ENCODE results near the gene TMEM255B.
A peak's percentile ranks its signal among the peaks of the same experiment; 100 is the strongest.

TMEM255B gene

DNA sequence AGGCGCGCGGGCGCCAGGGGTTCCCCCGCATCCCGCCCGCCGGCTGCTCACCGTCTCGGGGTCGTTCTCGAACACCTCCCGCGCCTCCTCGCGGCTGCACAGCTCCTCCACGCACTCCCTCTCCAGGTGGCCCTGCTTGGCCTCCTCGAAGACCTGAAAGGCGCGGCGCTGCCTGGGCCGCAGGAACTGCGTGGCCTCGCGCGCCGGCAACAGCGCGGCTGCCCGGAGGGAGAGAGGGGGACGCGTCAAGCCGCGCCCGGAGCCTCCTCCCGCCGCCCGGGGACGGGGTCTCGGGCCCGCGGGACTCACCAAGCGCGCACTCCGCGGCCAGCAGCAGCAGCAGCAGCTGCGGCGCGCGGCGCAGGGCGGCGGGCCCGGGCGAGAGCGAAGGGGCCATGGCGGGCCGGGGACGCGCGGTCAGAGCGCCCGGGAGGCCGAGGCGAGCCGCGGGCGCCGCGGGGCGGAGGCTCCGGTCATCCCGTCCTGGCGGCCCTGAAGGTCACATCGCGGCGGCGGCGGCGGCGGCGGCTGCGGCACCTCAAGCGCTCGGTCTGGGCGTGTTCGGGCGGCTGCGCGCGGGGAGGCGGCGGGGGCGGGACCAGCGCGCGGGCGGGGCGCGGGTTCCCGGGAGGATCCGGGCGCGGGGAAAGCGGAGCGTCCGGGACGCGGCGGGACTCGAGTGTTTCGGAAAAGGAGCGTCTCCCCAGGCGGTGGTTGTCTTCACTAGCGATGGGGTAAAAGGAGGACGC is 104.7 kb downstream of the TMEM255B start, which contains the start of gene GAS6 (continued):
- TF ChIP-seq, protein P1, sequence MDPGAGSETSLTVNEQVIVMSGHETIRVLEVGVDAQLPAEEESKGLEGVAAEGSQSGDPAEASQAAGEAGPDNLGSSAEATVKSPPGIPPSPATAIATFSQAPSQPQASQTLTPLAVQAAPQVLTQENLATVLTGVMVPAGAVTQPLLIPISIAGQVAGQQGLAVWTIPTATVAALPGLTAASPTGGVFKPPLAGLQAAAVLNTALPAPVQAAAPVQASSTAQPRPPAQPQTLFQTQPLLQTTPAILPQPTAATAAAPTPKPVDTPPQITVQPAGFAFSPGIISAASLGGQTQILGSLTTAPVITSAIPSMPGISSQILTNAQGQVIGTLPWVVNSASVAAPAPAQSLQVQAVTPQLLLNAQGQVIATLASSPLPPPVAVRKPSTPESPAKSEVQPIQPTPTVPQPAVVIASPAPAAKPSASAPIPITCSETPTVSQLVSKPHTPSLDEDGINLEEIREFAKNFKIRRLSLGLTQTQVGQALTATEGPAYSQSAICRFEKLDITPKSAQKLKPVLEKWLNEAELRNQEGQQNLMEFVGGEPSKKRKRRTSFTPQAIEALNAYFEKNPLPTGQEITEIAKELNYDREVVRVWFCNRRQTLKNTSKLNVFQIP (CRISPR knock-in tag; IDR thresholded peaks at IDR 0.05; ENCODE audit: borderline replicate concordance, low read depth) = no peak
- TF ChIP-seq ZNF8 (CRISPR knock-in tag; IDR thresholded peaks at IDR 0.05) = no peak

GRCh38 chr13:113864273-113864890 is 105.4 kb downstream of the TMEM255B start:
- ATAC-seq = peak; percentile 7; the same call in 2 of the 3 replicates
- no peak for TF ChIP-seq ESRRG (CRISPR knock-in tag; IDR thresholded peaks at IDR 0.05)
- TF ChIP-seq RARB (CRISPR knock-in tag; IDR thresholded peaks at IDR 0.05) = no peak
- no peak for TF ChIP-seq ZNF70 (CRISPR knock-in tag; IDR thresholded peaks at IDR 0.05)
- no peak for TF ChIP-seq ZNF565 (CRISPR knock-in tag; conservative IDR thresholded peaks at IDR 0.05; ENCODE audit: low read depth)
- TF ChIP-seq, protein P1 (CRISPR knock-in tag; IDR thresholded peaks at IDR 0.05; ENCODE audit: borderline replicate concordance, low read depth) = no peak
- TF ChIP-seq CSDC2 (CRISPR knock-in tag; IDR thresholded peaks at IDR 0.05) = no peak
- TF ChIP-seq TCF4 (CRISPR knock-in tag; IDR thresholded peaks at IDR 0.05; ENCODE audit: borderline replicate concordance) = no peak
- TF ChIP-seq, protein P2, sequence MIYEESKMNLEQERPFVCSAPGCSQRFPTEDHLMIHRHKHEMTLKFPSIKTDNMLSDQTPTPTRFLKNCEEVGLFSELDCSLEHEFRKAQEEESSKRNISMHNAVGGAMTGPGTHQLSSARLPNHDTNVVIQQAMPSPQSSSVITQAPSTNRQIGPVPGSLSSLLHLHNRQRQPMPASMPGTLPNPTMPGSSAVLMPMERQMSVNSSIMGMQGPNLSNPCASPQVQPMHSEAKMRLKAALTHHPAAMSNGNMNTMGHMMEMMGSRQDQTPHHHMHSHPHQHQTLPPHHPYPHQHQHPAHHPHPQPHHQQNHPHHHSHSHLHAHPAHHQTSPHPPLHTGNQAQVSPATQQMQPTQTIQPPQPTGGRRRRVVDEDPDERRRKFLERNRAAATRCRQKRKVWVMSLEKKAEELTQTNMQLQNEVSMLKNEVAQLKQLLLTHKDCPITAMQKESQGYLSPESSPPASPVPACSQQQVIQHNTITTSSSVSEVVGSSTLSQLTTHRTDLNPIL (CRISPR knock-in tag; IDR thresholded peaks at IDR 0.05; ENCODE audit: low read depth) = no peak
- no peak for TF ChIP-seq ZC3H10 (CRISPR knock-in tag; IDR thresholded peaks at IDR 0.05)
- no peak for TF ChIP-seq ZNF8 (CRISPR knock-in tag; IDR thresholded peaks at IDR 0.05)
- no peak for TF ChIP-seq CSRNP3 (CRISPR knock-in tag; IDR thresholded peaks at IDR 0.05)

DNA sequence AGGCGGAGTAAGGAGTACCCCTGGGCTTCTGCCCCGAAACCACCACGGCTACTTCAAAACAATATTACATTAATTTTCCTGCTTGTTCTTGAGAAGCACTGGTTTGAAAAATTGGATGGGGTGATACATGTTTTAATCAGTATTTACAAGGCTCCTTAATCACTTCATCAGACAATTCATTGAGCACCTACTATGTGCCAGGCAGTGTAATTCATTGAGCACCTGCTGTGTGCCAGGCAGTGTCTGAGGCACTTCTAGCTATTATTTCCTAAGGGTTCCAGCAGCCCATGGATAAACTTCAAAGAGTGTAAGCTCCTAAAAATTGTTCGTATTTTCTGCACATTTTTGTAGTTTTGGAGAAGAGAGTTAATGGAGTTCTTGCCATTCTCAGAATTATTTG is 106.4 kb downstream of the TMEM255B start:
- no peak for ATAC-seq
- TF ChIP-seq CSDC2 (CRISPR knock-in tag; IDR thresholded peaks at IDR 0.05) (no peak), TSHZ2 (CRISPR knock-in tag; IDR thresholded peaks at IDR 0.05) (no peak), ARNTL (CRISPR knock-in tag; IDR thresholded peaks at IDR 0.05; ENCODE audit: borderline replicate concordance, low read depth) (no peak), ISL1 (CRISPR knock-in tag; IDR thresholded peaks at IDR 0.05) (no peak), ESRRG (CRISPR knock-in tag; IDR thresholded peaks at IDR 0.05) (no peak), ZFP3 (CRISPR knock-in tag; IDR thresholded peaks at IDR 0.05) (no peak), ZNF565 (CRISPR knock-in tag; conservative IDR thresholded peaks at IDR 0.05; ENCODE audit: low read depth) (no peak), ZNF70 (CRISPR knock-in tag; IDR thresholded peaks at IDR 0.05) (no peak), ZNF8 (CRISPR knock-in tag; IDR thresholded peaks at IDR 0.05) (no peak), ZC3H10 (CRISPR knock-in tag; IDR thresholded peaks at IDR 0.05) (no peak), RARB (CRISPR knock-in tag; IDR thresholded peaks at IDR 0.05) (no peak), PPARA (CRISPR knock-in tag; IDR thresholded peaks at IDR 0.05; ENCODE audit: borderline replicate concordance) (no peak), SNAI2 (CRISPR knock-in tag; IDR thresholded peaks at IDR 0.05) (no peak), OSR1 (CRISPR knock-in tag; IDR thresholded peaks at IDR 0.05) (no peak), TOX (CRISPR knock-in tag; IDR thresholded peaks at IDR 0.05; ENCODE audit: borderline replicate concordance) (no peak), GLIS3 (CRISPR knock-in tag; IDR thresholded peaks at IDR 0.05) (no peak), BACH2 (CRISPR knock-in tag; IDR thresholded peaks at IDR 0.05; ENCODE audit: borderline replicate concordance) (no peak)
- TF ChIP-seq, protein P3, sequence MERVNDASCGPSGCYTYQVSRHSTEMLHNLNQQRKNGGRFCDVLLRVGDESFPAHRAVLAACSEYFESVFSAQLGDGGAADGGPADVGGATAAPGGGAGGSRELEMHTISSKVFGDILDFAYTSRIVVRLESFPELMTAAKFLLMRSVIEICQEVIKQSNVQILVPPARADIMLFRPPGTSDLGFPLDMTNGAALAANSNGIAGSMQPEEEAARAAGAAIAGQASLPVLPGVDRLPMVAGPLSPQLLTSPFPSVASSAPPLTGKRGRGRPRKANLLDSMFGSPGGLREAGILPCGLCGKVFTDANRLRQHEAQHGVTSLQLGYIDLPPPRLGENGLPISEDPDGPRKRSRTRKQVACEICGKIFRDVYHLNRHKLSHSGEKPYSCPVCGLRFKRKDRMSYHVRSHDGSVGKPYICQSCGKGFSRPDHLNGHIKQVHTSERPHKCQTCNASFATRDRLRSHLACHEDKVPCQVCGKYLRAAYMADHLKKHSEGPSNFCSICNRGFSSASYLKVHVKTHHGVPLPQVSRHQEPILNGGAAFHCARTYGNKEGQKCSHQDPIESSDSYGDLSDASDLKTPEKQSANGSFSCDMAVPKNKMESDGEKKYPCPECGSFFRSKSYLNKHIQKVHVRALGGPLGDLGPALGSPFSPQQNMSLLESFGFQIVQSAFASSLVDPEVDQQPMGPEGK (CRISPR knock-in tag; IDR thresholded peaks at IDR 0.05; ENCODE audit: borderline replicate concordance) = no peak
- TF ChIP-seq, protein P1 (CRISPR knock-in tag; IDR thresholded peaks at IDR 0.05; ENCODE audit: borderline replicate concordance, low read depth) = no peak
- TF ChIP-seq, protein P2 (CRISPR knock-in tag; IDR thresholded peaks at IDR 0.05; ENCODE audit: low read depth) = no peak
